Keratinocyte (primary cell): ENCODE results near the gene PCDHGC4. TPM values are rescaled to one million over a fixed set of nuclear protein-coding genes. Genes with fewer than 3 reads are reported as not detected.

ENCODE experiments used
- DNase-seq: peaks from one replicate; pipeline ENCODE4 v3.0.0-alpha.2; 2011; ENCODE audit warnings: low read depth, missing footprints, low spot score
- FAIRE-seq: peaks from 2 replicates; lab custom pipeline; 2011; peaks lifted over from hg19 to GRCh38; lab: Jason Lieb, UNC
- H2AFZ ChIP-seq: 2 replicates; pipeline ENCODE4 v1.6.0; 2012; ENCODE audit warnings: low read length, control low read depth, inconsistent platforms; ENCODE audit not compliant: control insufficient read depth
- H3K27ac ChIP-seq: 2 replicates; pipeline ENCODE4 v1.5.1; 2011; ENCODE audit warnings: low read length; ENCODE audit not compliant: control insufficient read depth, insufficient read depth
- H3K27me3 ChIP-seq: 3 replicates; pipeline ENCODE4 v1.6.0; 2011; ENCODE audit warnings: low read length; ENCODE audit not compliant: control insufficient read depth, insufficient read depth; ENCODE audit errors: extremely low read depth
- H3K36me3 ChIP-seq, 2 experiments: 2 replicates in 1 of 2; 3 replicates in 1 of 2; pipeline ENCODE4 v1.5.1; 2011; ENCODE audit warnings: low read length in 2 of 2, mild to moderate bottlenecking in 1 of 2; ENCODE audit not compliant: control insufficient read depth in 2 of 2, insufficient read depth in 2 of 2; ENCODE audit errors: extremely low read depth in 1 of 2
- H3K4me1 ChIP-seq: 3 replicates; pipeline ENCODE4 v1.5.1; 2011; ENCODE audit warnings: low read length; ENCODE audit not compliant: control insufficient read depth, insufficient read depth; ENCODE audit errors: extremely low read depth
- H3K4me2 ChIP-seq: 3 replicates; pipeline ENCODE4 v1.6.0; 2011; ENCODE audit warnings: low read depth, low read length; ENCODE audit not compliant: control insufficient read depth, insufficient read depth; ENCODE audit errors: extremely low read depth
- H3K4me3 ChIP-seq, 3 experiments: fragments of 200-600 bp in 1 of 3; sonication (generic) in 1 of 3; 2 replicates in 2 of 3; 3 replicates in 1 of 3; pipeline ENCODE4 v1.5.1; 2011 to 2016; ENCODE audit warnings: low read length in 3 of 3, mild to moderate bottlenecking in 3 of 3, control low read depth in 2 of 3, inconsistent platforms in 1 of 3, low read depth in 1 of 3, mixed read lengths in 1 of 3, mixed run types in 1 of 3, moderate library complexity in 1 of 3; ENCODE audit not compliant: control insufficient read depth in 2 of 3, insufficient read depth in 2 of 3; ENCODE audit errors: extremely low read depth in 1 of 3
- H3K79me2 ChIP-seq: 2 replicates; pipeline ENCODE4 v1.6.0; 2012; ENCODE audit warnings: low read length; ENCODE audit not compliant: control insufficient read depth, insufficient read depth
- H3K9ac ChIP-seq: 3 replicates; pipeline ENCODE4 v1.6.0; 2011; ENCODE audit warnings: low read length; ENCODE audit not compliant: control insufficient read depth, insufficient read depth; ENCODE audit errors: extremely low read depth
- H3K9me1 ChIP-seq: 3 replicates; pipeline ENCODE4 v1.6.0; 2011; ENCODE audit warnings: low read length; ENCODE audit not compliant: control insufficient read depth, insufficient read depth; ENCODE audit errors: extremely low read depth
- H3K9me3 ChIP-seq: 2 replicates; pipeline ENCODE4 v1.5.1; 2012; ENCODE audit warnings: low read depth, low read length; ENCODE audit not compliant: control insufficient read depth
- H4K20me1 ChIP-seq: 3 replicates; pipeline ENCODE4 v1.6.0; 2011; ENCODE audit warnings: low read length; ENCODE audit not compliant: control insufficient read depth, insufficient read depth; ENCODE audit errors: extremely low read depth
- CTCF ChIP-seq, 3 experiments: IDR thresholded peaks in 1 of 3; conservative IDR thresholded peaks in 1 of 3; optimal IDR thresholded peaks in 1 of 3; 2 replicates in 2 of 3; 3 replicates in 1 of 3; pipeline versions ENCODE3 to v1.5.1; 2011; ENCODE audit warnings: low read length in 3 of 3, mild to moderate bottlenecking in 3 of 3, moderate library complexity in 2 of 3, control low read depth in 1 of 3, inconsistent platforms in 1 of 3; ENCODE audit not compliant: insufficient read depth in 2 of 3; ENCODE audit errors: extremely low read depth in 1 of 3
- EZH2 ChIP-seq: IDR thresholded peaks from one replicate; pipeline ENCODE4 v1.6.1; 2012; ENCODE audit warnings: inconsistent platforms, mild to moderate bottlenecking, low read length, moderate library complexity
- dilution Hi-C: fragments of 300-500 bp; cut with MboI; formaldehyde crosslinking; loops from one replicate; pipeline ENCODE4 v1.7.0; 2020; ENCODE audit warnings: low sequenced_read_pairs; ENCODE audit not compliant: extremely low pct_ligation_motif_present
- polyA plus RNA-seq, 5 experiments: library from polyadenylated mRNA; depleted of rRNA in 3 of 5; stranded (reverse) in 3 of 5; stranded (forward) in 1 of 5; unstranded in 1 of 5; fragments of >200 nt; gene quantifications; 1 replicate in 1 of 5; 2 replicates in 3 of 5; 3 replicates in 1 of 5; pipeline versions ENCODE4 v1.2.1 to v1.2.3, GENCODE V29; 2011 to 2012; ENCODE audit warnings: missing spikeins in 2 of 5, low read depth in 1 of 5, low replicate concordance in 1 of 5

Gene PCDHGC4
- polyA plus RNA-seq, 1 donor (not counting 4 experiments of a cell fraction or from before 2014, with no cell fraction given), result 0.13 TPM

- no peaks in the 10 kb centered on the region for H4K20me1 ChIP-seq
- H2AFZ ChIP-seq, result no peak overlapping the region
- DNase-seq (no peak), FAIRE-seq (no peak)
- H3K27me3 ChIP-seq, result no peaks in the 10 kb centered on the region
- no peaks in the 10 kb centered on the region for H3K9me1 ChIP-seq
- H3K4me3 ChIP-seq, result no peak overlapping the region
- dilution Hi-C loops, result no loop called here
- H3K4me1 ChIP-seq, result no peaks in the 10 kb centered on the region
- TF ChIP-seq CTCF (optimal IDR thresholded peaks at IDR 0.05 in 1 of 3, IDR thresholded peaks at IDR 0.05 in 1 of 3, conservative IDR thresholded peaks at IDR 0.05 in 1 of 3; ENCODE audit: extremely low read depth in 1 of 3, insufficient read depth in 2 of 3, low read length in 3 of 3) (no peak), EZH2 (no peak)
- no peaks in the 10 kb centered on the region for H3K79me2 ChIP-seq
- H3K27ac ChIP-seq, result no peak overlapping the region
- H3K9ac ChIP-seq, result no peak overlapping the region
- peaks cover 0 to 5% of the 10 kb centered on the region in 2 experiments for H3K36me3 ChIP-seq
- H3K9me3 ChIP-seq, result no peaks in the 10 kb centered on the region
- no peak overlapping the region for H3K4me2 ChIP-seq
Measured at GRCh38 chr5:141496038-141496437, 11.2 kb downstream of the PCDHGC4 start.

- Histone ChIP-seq H4K20me1 (no peaks in the 10 kb centered on the region), H3K36me3 (peaks cover 0 to 18% of the 10 kb centered on the region in 2 experiments), H3K4me1 (no peaks in the 10 kb centered on the region), H3K79me2 (no peaks in the 10 kb centered on the region), H3K27me3 (no peaks in the 10 kb centered on the region), H3K27ac (no peak overlapping the region), H3K9me1 (no peaks in the 10 kb centered on the region), H3K9ac (no peak overlapping the region), H3K4me3 (no peak overlapping the region), H3K9me3 (no peaks in the 10 kb centered on the region), H2AFZ (no peak overlapping the region), H3K4me2 (no peak overlapping the region)
- FAIRE-seq, result no peak
- no peak for DNase-seq
- dilution Hi-C loops, result no loop called here
- TF ChIP-seq CTCF (optimal IDR thresholded peaks at IDR 0.05 in 1 of 3, IDR thresholded peaks at IDR 0.05 in 1 of 3, conservative IDR thresholded peaks at IDR 0.05 in 1 of 3; ENCODE audit: extremely low read depth in 1 of 3, insufficient read depth in 2 of 3, low read length in 3 of 3) (no peak), EZH2 (no peak)
Measured at GRCh38 chr5:141501761-141502160, 16.9 kb downstream of the PCDHGC4 start.
